ENCODE data around the gene LAMTOR3. TPM values are rescaled to one million over a fixed set of nuclear protein-coding genes. Genes with fewer than 3 reads are reported as not detected.

The LAMTOR3 gene
- total RNA-seq, 1 experiment from 2014 or later, result 21.2 TPM

DNA sequence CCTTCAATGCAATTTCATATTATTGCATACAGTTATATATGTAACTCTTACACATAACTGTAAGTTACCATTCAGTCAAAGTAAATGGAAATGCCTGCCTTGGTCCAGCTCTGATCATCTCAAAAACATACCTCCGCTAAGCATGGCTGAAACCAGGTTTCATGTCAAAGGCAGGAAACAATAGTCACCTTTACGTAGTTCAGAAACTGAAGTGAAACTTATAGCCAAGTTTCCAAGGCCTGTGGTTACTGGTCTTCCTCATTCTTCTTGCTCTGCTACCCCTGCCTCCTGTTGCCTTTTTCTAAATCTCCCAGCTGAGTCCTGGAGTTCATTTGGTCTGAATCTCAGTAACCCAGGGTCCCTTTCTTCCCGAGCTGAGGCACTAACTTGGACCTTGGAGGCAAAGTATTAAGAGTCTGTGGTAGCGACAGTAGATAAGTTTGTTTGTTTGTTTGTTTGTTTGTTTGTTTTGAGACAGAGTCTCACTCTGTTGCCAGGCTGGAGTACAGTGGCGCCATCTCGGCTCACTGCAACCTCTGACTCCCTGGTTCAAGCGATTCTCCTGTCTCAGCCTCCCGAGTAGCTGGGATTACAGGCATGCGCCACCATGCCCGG, 46.8 kb downstream of the LAMTOR3 start (continued):
- no peak for TF ChIP-seq HMGXB4 (CRISPR knock-in tag; IDR thresholded peaks at IDR 0.05)
- no peak for TF ChIP-seq ZMAT4 (CRISPR knock-in tag; IDR thresholded peaks at IDR 0.05)
- TF ChIP-seq ZNF121 (CRISPR knock-in tag; IDR thresholded peaks at IDR 0.05), result no peak
- TF ChIP-seq NR3C1 (CRISPR knock-in tag; conservative IDR thresholded peaks at IDR 0.05; ENCODE audit: low read depth), result no peak
- no peak for TF ChIP-seq GABPB1 (CRISPR knock-in tag; IDR thresholded peaks at IDR 0.05)
- no peak for TF ChIP-seq NFYB (CRISPR knock-in tag; conservative IDR thresholded peaks at IDR 0.05; ENCODE audit: low read depth)
- TF ChIP-seq PREB (CRISPR knock-in tag; IDR thresholded peaks at IDR 0.05; ENCODE audit: borderline replicate concordance), result no peak
- no peak for TF ChIP-seq E2F1 (CRISPR knock-in tag; IDR thresholded peaks at IDR 0.05)
- TF ChIP-seq FOXP1 (CRISPR knock-in tag; IDR thresholded peaks at IDR 0.05; ENCODE audit: borderline replicate concordance), result no peak
- TF ChIP-seq GRHL2 (CRISPR knock-in tag; IDR thresholded peaks at IDR 0.05; ENCODE audit: insufficient replicate concordance, severe bottlenecking), result no peak

DNA sequence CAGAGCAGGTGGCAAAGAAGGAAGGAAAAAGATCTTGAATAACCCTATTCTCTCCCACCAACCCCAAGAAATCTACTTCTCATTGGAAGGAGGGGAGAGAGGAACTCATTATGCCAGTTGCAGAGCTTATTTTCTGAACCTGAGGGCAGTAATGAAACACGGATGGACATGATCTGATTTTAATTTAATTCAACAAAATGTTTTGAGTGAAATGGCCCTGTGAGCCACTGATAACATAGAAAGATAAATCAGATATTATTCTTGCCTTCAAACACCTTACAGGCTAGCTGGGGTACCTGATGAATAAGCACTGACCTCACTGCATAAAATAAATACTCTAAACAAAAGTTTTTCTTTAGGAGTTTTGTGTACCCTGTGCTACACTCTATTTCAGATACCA, 47.3 kb downstream of the LAMTOR3 start:
- DNase-seq (ENCODE audit: low spot score) (no peak), ATAC-seq (no peak)
- no peaks in the 10 kb centered on the region for H3K4me1 Mint-ChIP-seq
- H3K27me3 Mint-ChIP-seq (ENCODE audit: low read depth), result no peaks in the 10 kb centered on the region
- ChIA-PET POLR2A (no interaction called here), CTCF (no interaction called here)
- no peak overlapping the region for H3K4me3 Mint-ChIP-seq
- no peaks in the 10 kb centered on the region for H3K36me3 Mint-ChIP-seq
- no peak overlapping the region for H3K27ac Mint-ChIP-seq
- no peaks in the 10 kb centered on the region for H3K9me3 Mint-ChIP-seq
- TF ChIP-seq MLX (CRISPR knock-in tag; IDR thresholded peaks at IDR 0.05) (no peak), ZNF416 (CRISPR knock-in tag; IDR thresholded peaks at IDR 0.05) (no peak), USF2 (CRISPR knock-in tag; IDR thresholded peaks at IDR 0.05) (no peak), ZNF219 (CRISPR knock-in tag; IDR thresholded peaks at IDR 0.05; ENCODE audit: borderline replicate concordance) (no peak), ZNF232 (CRISPR knock-in tag; IDR thresholded peaks at IDR 0.05) (no peak), RELA (CRISPR knock-in tag; IDR thresholded peaks at IDR 0.05; ENCODE audit: borderline replicate concordance) (no peak), RORB (CRISPR knock-in tag; IDR thresholded peaks at IDR 0.05) (no peak)
- TF ChIP-seq, protein P1, sequence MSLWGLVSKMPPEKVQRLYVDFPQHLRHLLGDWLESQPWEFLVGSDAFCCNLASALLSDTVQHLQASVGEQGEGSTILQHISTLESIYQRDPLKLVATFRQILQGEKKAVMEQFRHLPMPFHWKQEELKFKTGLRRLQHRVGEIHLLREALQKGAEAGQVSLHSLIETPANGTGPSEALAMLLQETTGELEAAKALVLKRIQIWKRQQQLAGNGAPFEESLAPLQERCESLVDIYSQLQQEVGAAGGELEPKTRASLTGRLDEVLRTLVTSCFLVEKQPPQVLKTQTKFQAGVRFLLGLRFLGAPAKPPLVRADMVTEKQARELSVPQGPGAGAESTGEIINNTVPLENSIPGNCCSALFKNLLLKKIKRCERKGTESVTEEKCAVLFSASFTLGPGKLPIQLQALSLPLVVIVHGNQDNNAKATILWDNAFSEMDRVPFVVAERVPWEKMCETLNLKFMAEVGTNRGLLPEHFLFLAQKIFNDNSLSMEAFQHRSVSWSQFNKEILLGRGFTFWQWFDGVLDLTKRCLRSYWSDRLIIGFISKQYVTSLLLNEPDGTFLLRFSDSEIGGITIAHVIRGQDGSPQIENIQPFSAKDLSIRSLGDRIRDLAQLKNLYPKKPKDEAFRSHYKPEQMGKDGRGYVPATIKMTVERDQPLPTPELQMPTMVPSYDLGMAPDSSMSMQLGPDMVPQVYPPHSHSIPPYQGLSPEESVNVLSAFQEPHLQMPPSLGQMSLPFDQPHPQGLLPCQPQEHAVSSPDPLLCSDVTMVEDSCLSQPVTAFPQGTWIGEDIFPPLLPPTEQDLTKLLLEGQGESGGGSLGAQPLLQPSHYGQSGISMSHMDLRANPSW (CRISPR knock-in tag; conservative IDR thresholded peaks at IDR 0.05; ENCODE audit: low read depth), result no peak
- TF ChIP-seq, protein P2, sequence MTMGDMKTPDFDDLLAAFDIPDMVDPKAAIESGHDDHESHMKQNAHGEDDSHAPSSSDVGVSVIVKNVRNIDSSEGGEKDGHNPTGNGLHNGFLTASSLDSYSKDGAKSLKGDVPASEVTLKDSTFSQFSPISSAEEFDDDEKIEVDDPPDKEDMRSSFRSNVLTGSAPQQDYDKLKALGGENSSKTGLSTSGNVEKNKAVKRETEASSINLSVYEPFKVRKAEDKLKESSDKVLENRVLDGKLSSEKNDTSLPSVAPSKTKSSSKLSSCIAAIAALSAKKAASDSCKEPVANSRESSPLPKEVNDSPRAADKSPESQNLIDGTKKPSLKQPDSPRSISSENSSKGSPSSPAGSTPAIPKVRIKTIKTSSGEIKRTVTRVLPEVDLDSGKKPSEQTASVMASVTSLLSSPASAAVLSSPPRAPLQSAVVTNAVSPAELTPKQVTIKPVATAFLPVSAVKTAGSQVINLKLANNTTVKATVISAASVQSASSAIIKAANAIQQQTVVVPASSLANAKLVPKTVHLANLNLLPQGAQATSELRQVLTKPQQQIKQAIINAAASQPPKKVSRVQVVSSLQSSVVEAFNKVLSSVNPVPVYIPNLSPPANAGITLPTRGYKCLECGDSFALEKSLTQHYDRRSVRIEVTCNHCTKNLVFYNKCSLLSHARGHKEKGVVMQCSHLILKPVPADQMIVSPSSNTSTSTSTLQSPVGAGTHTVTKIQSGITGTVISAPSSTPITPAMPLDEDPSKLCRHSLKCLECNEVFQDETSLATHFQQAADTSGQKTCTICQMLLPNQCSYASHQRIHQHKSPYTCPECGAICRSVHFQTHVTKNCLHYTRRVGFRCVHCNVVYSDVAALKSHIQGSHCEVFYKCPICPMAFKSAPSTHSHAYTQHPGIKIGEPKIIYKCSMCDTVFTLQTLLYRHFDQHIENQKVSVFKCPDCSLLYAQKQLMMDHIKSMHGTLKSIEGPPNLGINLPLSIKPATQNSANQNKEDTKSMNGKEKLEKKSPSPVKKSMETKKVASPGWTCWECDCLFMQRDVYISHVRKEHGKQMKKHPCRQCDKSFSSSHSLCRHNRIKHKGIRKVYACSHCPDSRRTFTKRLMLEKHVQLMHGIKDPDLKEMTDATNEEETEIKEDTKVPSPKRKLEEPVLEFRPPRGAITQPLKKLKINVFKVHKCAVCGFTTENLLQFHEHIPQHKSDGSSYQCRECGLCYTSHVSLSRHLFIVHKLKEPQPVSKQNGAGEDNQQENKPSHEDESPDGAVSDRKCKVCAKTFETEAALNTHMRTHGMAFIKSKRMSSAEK (CRISPR knock-in tag; IDR thresholded peaks at IDR 0.05; ENCODE audit: borderline replicate concordance), result no peak
- TF ChIP-seq, protein P3, sequence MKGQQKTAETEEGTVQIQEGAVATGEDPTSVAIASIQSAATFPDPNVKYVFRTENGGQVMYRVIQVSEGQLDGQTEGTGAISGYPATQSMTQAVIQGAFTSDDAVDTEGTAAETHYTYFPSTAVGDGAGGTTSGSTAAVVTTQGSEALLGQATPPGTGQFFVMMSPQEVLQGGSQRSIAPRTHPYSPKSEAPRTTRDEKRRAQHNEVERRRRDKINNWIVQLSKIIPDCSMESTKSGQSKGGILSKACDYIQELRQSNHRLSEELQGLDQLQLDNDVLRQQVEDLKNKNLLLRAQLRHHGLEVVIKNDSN (CRISPR knock-in tag; IDR thresholded peaks at IDR 0.05), result no peak
- TF ChIP-seq, protein P4, sequence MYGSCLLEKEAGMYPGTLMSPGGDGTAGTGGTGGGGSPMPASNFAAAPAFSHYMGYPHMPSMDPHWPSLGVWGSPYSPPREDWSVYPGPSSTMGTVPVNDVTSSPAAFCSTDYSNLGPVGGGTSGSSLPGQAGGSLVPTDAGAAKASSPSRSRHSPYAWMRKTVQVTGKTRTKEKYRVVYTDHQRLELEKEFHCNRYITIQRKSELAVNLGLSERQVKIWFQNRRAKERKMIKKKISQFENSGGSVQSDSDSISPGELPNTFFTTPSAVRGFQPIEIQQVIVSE (CRISPR knock-in tag; IDR thresholded peaks at IDR 0.05; ENCODE audit: borderline replicate concordance), result no peak
